Colonic mucosa (tissue), 4 donors: ENCODE results near the gene EVC. TPM values are rescaled to one million over a fixed set of nuclear protein-coding genes. Genes with fewer than 3 reads are reported as not detected.

Source experiments
- DNase-seq: peaks from one replicate; pipeline ENCODE4 v3.0.0-alpha.2; 2020
- H3K27ac ChIP-seq: fragments of 200-600 bp; one replicate; pipeline ENCODE4 v1.8.0; 2021
- H3K27me3 ChIP-seq: fragments of 200-600 bp; one replicate; pipeline ENCODE4 v1.8.0; 2021
- H3K36me3 ChIP-seq: fragments of 200-600 bp; one replicate; pipeline ENCODE4 v1.8.0; 2021
- H3K4me1 ChIP-seq: fragments of 200-600 bp; one replicate; pipeline ENCODE4 v1.8.0; 2021; ENCODE audit warnings: mild to moderate bottlenecking
- H3K4me3 ChIP-seq: fragments of 200-600 bp; one replicate; pipeline ENCODE4 v1.8.0; 2021
- H3K9ac ChIP-seq, 2 donors: one replicate each; pipeline ENCODE4 v1.7.0; 2013; ENCODE audit warnings: control low read depth in 2 of 2, low read depth in 2 of 2, low read length in 2 of 2
- H3K9me3 ChIP-seq: fragments of 200-600 bp; one replicate; pipeline ENCODE4 v1.8.0; 2021
- CTCF ChIP-seq: fragments of 200-600 bp; IDR thresholded peaks from one replicate; pipeline ENCODE4 v1.8.0; 2022; ENCODE audit warnings: antibody characterized with exemption, mild to moderate bottlenecking
- intact Hi-C: fragments of 100-400 bp; cut with DNase I; formaldehyde crosslinking; loops from one replicate; pipeline ENCODE4 v1.14.1; 2022
- total RNA-seq, 2 donors: library from RNA; stranded (reverse); fragmentation: NEBNext Ultra II Directional in 1 of 2; extraction: Animal tissue kit (Norgen Biotek cat#: 25700) in 1 of 2; gene quantifications; one replicate each; pipeline ENCODE4 v1.2.1, GENCODE V29; 2021
- donor health status: healthy.
- donor health status: DM: no; HTN: no; CAD: no.
- donor health status: DM: no; HTN: no; CAD: no.

EVC gene
- total RNA-seq, 2 donors from 2014 or later = 1.1 to 4.1 TPM

- H3K27ac ChIP-seq = no peak overlapping the region
- no peak overlapping the region for H3K9ac ChIP-seq
These were observed 5.4 kb downstream of the EVC start for GRCh38 chr4:5716391-5716790.

GRCh38 chr4:5717449-5718158 lies 6.6 kb downstream of the EVC start:
- intact Hi-C loops = no loop called here
- H3K27ac ChIP-seq = no peak overlapping the region

More at GRCh38 chr4:5716391-5716790, 5.4 kb downstream of the EVC start:
- no peak for TF ChIP-seq CTCF
- no peaks in the 10 kb centered on the region for H3K36me3 ChIP-seq
- H3K9me3 ChIP-seq = no peaks in the 10 kb centered on the region
- H3K27me3 ChIP-seq = no peaks in the 10 kb centered on the region
- DNase-seq = no peak
- intact Hi-C loops = no loop called here
- no peak overlapping the region for H3K4me3 ChIP-seq
- H3K4me1 ChIP-seq = no peaks in the 10 kb centered on the region

GRCh38 chr4:5718411-5718810 lies 7.4 kb downstream of the EVC start:
- Histone ChIP-seq H3K9me3 (no peaks in the 10 kb centered on the region), H3K36me3 (no peaks in the 10 kb centered on the region), H3K4me3 (no peak overlapping the region), H3K9ac (no peak overlapping the region), H3K4me1 (no peaks in the 10 kb centered on the region), H3K27me3 (no peaks in the 10 kb centered on the region), H3K27ac (no peak overlapping the region)
- intact Hi-C loops = no loop called here
- no peak for DNase-seq
- no peak for TF ChIP-seq CTCF

More at GRCh38 chr4:5717449-5718158, 6.6 kb downstream of the EVC start:
- no peaks in the 10 kb centered on the region for H3K4me1 ChIP-seq
- TF ChIP-seq CTCF = no peak
- H3K27me3 ChIP-seq = no peaks in the 10 kb centered on the region
- no peak for DNase-seq
- no peaks in the 10 kb centered on the region for H3K9me3 ChIP-seq
- no peaks in the 10 kb centered on the region for H3K36me3 ChIP-seq
- H3K9ac ChIP-seq = no peak overlapping the region
- no peak overlapping the region for H3K4me3 ChIP-seq

GRCh38 chr4:5719350-5720055 lies 8.5 kb downstream of the EVC start:
- Histone ChIP-seq H3K9me3 (no peaks in the 10 kb centered on the region), H3K4me3 (no peak overlapping the region), H3K4me1 (no peaks in the 10 kb centered on the region), H3K9ac (no peak overlapping the region), H3K36me3 (no peaks in the 10 kb centered on the region), H3K27ac (no peak overlapping the region), H3K27me3 (no peaks in the 10 kb centered on the region)
- intact Hi-C loops = no loop called here
- TF ChIP-seq CTCF = no peak
- no peak for DNase-seq

GRCh38 chr4:5720157-5720850 lies 9.3 kb downstream of the EVC start:
- no peak overlapping the region for H3K9ac ChIP-seq
- no peak for DNase-seq
- no peaks in the 10 kb centered on the region for H3K4me1 ChIP-seq
- no peaks in the 10 kb centered on the region for H3K9me3 ChIP-seq
- no peaks in the 10 kb centered on the region for H3K36me3 ChIP-seq
- TF ChIP-seq CTCF = no peak
- intact Hi-C loops = no loop called here
- H3K4me3 ChIP-seq = no peak overlapping the region
- H3K27me3 ChIP-seq = no peaks in the 10 kb centered on the region
- H3K27ac ChIP-seq = no peak overlapping the region
